ENCODE measurements around the gene MON1A. TPM values are rescaled to one million over a fixed set of nuclear protein-coding genes. Genes with fewer than 3 reads are reported as not detected.

The MON1A gene
- total RNA-seq, 1 experiment from 2014 or later: 9.0 TPM

DNA sequence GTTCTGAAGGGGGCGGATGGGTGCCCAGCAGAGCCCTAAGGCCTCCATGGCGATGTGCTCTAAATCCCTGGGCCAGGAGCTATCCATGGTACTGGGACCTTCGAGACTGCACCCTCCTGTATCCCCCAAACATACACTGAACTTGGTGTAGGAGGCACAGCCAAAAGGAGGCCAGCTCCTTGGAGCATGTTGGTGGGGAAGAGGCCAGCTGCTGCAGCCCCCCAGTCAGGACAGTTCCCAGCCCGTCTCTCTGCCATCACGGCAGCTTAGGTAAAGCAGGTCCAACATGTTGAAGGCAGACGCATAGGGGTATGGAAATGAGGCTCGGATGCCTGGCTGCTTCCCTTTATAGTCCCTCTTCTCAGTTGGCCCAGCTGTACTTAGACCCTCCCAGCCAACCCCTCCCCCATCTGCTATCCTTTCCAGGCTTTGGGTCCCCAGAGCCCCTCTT lies 61.7 kb downstream of the MON1A start:
- H3K4me1 ChIP-seq (ENCODE audit: control insufficient read depth in 1 of 2, insufficient read depth in 2 of 2, low read length in 2 of 2): 0 out of 4 replicates have a peak, but pooled peaks cover 0 to 6% of the 10 kb centered on the region in 2 experiments
- DNase-seq (ENCODE audit: low read depth, low spot score) (no peak), ATAC-seq (peak; percentile 54)
- no peak overlapping the region for H3K4me3 ChIP-seq (replicated peaks in 1 of 2; ENCODE audit: low read depth in 1 of 2, low read length in 2 of 2)
- no peak overlapping the region for H3K4me2 ChIP-seq (ENCODE audit: low read length)
- no peaks in the 10 kb centered on the region for H3K79me2 ChIP-seq (ENCODE audit: insufficient read depth, low read length)
- ChIA-PET POLR2A (no interaction called here), CTCF (no interaction called here), RAD21 (ENCODE audit: low non-redundant PET in 1 of 2, low total read pairs in 2 of 2, uncharacterized antibody in 2 of 2, unreplicated experiment in 2 of 2) (no interaction called here)
- H3K27me3 ChIP-seq (ENCODE audit: insufficient read depth, low read length): peaks cover 20% of the 10 kb centered on the region; the same call in 1 of the 2 replicates
- H3K9me2 ChIP-seq (ENCODE audit: insufficient read depth): no peaks in the 10 kb centered on the region
- no peaks in the 10 kb centered on the region for H3K9me3 ChIP-seq (ENCODE audit: control insufficient read depth in 1 of 2, insufficient read depth in 1 of 2, low read depth in 1 of 2, low read length in 2 of 2)
- no peaks in the 10 kb centered on the region for H3K36me3 ChIP-seq (ENCODE audit: control insufficient read depth in 1 of 2, insufficient read depth in 2 of 2, low read length in 2 of 2)
- no peak overlapping the region for H3K9ac ChIP-seq (ENCODE audit: low read length)
- intact Hi-C loops (cut with micrococcal nuclease): no loop called here
- H4K20me1 ChIP-seq (ENCODE audit: insufficient read depth): no peaks in the 10 kb centered on the region
- no peak overlapping the region for H2AFZ ChIP-seq (ENCODE audit: low read depth, low read length, poor library complexity, severe bottlenecking)
- BruUV-seq (replicated peaks): no TSS peak
- TF ChIP-seq, protein P1, sequence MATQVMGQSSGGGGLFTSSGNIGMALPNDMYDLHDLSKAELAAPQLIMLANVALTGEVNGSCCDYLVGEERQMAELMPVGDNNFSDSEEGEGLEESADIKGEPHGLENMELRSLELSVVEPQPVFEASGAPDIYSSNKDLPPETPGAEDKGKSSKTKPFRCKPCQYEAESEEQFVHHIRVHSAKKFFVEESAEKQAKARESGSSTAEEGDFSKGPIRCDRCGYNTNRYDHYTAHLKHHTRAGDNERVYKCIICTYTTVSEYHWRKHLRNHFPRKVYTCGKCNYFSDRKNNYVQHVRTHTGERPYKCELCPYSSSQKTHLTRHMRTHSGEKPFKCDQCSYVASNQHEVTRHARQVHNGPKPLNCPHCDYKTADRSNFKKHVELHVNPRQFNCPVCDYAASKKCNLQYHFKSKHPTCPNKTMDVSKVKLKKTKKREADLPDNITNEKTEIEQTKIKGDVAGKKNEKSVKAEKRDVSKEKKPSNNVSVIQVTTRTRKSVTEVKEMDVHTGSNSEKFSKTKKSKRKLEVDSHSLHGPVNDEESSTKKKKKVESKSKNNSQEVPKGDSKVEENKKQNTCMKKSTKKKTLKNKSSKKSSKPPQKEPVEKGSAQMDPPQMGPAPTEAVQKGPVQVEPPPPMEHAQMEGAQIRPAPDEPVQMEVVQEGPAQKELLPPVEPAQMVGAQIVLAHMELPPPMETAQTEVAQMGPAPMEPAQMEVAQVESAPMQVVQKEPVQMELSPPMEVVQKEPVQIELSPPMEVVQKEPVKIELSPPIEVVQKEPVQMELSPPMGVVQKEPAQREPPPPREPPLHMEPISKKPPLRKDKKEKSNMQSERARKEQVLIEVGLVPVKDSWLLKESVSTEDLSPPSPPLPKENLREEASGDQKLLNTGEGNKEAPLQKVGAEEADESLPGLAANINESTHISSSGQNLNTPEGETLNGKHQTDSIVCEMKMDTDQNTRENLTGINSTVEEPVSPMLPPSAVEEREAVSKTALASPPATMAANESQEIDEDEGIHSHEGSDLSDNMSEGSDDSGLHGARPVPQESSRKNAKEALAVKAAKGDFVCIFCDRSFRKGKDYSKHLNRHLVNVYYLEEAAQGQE (IDR thresholded peaks at IDR 0.05; ENCODE audit: low read depth): peak; percentile 85
- TF ChIP-seq YY1 (IDR thresholded peaks at IDR 0.05; ENCODE audit: extremely low read depth, insufficient replicate concordance, low read depth, low read length): no peak
- no peak overlapping the region for H3K27ac ChIP-seq (ENCODE audit: low read depth, low read length)

DNA sequence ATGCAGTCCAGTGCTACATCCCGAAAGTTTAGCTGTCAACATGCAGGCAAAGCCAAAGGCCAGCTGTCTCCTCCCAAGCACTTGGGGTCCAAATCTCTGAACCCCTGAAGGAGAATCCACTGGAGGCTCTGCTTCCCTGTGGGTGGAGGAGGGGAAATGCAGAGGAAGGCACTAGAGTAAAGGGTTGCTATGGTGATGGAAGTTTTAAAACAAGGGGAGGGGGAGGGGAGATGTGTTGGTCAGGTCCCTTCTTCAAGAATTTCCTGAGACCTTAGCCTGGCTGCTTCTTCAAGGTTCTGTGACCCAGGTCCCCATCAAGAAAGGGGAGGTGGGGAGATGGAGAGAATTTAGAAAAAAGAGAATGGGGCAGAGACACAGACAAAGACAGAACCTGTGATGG lies 62.2 kb downstream of the MON1A start:
- H3K9ac ChIP-seq (ENCODE audit: low read length): no peak overlapping the region
- POLR2A ChIA-PET: no interaction called here
- no peaks in the 10 kb centered on the region for H3K36me3 ChIP-seq (ENCODE audit: control insufficient read depth in 1 of 2, insufficient read depth in 2 of 2, low read length in 2 of 2)
- H3K4me2 ChIP-seq (ENCODE audit: low read length): no peak overlapping the region
- RAD21 ChIA-PET (ENCODE audit: low non-redundant PET in 1 of 2, low total read pairs in 2 of 2, uncharacterized antibody in 2 of 2, unreplicated experiment in 2 of 2): no interaction called here
- no peak for ATAC-seq
- no peaks in the 10 kb centered on the region for H3K79me2 ChIP-seq (ENCODE audit: insufficient read depth, low read length)
- H4K20me1 ChIP-seq (ENCODE audit: insufficient read depth): no peaks in the 10 kb centered on the region
- BruUV-seq (replicated peaks): no TSS peak
- H3K9me3 ChIP-seq (ENCODE audit: control insufficient read depth in 1 of 2, insufficient read depth in 1 of 2, low read depth in 1 of 2, low read length in 2 of 2): no peaks in the 10 kb centered on the region
- H3K9me2 ChIP-seq (ENCODE audit: insufficient read depth): no peaks in the 10 kb centered on the region
- H3K27ac ChIP-seq (ENCODE audit: low read depth, low read length): no peak overlapping the region
- peaks cover 20% of the 10 kb centered on the region; the same call in 1 of the 2 replicates for H3K27me3 ChIP-seq (ENCODE audit: insufficient read depth, low read length)
- intact Hi-C loops (cut with micrococcal nuclease): no loop called here
- H2AFZ ChIP-seq (ENCODE audit: low read depth, low read length, poor library complexity, severe bottlenecking): no peak overlapping the region
- 0 out of 4 replicates have a peak, but pooled peaks cover 0 to 6% of the 10 kb centered on the region in 2 experiments for H3K4me1 ChIP-seq (ENCODE audit: control insufficient read depth in 1 of 2, insufficient read depth in 2 of 2, low read length in 2 of 2)
- CTCF ChIA-PET: no interaction called here
- H3K4me3 ChIP-seq (replicated peaks in 1 of 2; ENCODE audit: low read depth in 1 of 2, low read length in 2 of 2): no peak overlapping the region
- DNase-seq (ENCODE audit: low read depth, low spot score): no peak
- TF ChIP-seq SRF (IDR thresholded peaks at IDR 0.05; ENCODE audit: low read depth) (no peak), POLR2A (IDR thresholded peaks at IDR 0.05; ENCODE audit: borderline replicate concordance, extremely low read depth, insufficient read depth, insufficient read length) (no peak), SP1 (IDR thresholded peaks at IDR 0.05; ENCODE audit: low read depth) (no peak), CEBPB (IDR thresholded peaks at IDR 0.05; ENCODE audit: low read depth) (no peak), EGR1 (IDR thresholded peaks at IDR 0.05; ENCODE audit: low read depth) (no peak), SIN3A (IDR thresholded peaks at IDR 0.05; ENCODE audit: low read depth) (no peak), RAD21 (IDR thresholded peaks at IDR 0.05; ENCODE audit: low read depth) (no peak), POLR2AphosphoS5 (IDR thresholded peaks at IDR 0.05; ENCODE audit: low read depth, low read length) (no peak)
- TF ChIP-seq, protein P2, sequence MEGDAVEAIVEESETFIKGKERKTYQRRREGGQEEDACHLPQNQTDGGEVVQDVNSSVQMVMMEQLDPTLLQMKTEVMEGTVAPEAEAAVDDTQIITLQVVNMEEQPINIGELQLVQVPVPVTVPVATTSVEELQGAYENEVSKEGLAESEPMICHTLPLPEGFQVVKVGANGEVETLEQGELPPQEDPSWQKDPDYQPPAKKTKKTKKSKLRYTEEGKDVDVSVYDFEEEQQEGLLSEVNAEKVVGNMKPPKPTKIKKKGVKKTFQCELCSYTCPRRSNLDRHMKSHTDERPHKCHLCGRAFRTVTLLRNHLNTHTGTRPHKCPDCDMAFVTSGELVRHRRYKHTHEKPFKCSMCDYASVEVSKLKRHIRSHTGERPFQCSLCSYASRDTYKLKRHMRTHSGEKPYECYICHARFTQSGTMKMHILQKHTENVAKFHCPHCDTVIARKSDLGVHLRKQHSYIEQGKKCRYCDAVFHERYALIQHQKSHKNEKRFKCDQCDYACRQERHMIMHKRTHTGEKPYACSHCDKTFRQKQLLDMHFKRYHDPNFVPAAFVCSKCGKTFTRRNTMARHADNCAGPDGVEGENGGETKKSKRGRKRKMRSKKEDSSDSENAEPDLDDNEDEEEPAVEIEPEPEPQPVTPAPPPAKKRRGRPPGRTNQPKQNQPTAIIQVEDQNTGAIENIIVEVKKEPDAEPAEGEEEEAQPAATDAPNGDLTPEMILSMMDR (IDR thresholded peaks at IDR 0.05 in 2 of 3, conservative IDR thresholded peaks at IDR 0.05 in 1 of 3; ENCODE audit: borderline replicate concordance in 1 of 3, insufficient read depth in 1 of 3, low read depth in 2 of 3, low read length in 2 of 3): no peak
- TF ChIP-seq, protein P3, sequence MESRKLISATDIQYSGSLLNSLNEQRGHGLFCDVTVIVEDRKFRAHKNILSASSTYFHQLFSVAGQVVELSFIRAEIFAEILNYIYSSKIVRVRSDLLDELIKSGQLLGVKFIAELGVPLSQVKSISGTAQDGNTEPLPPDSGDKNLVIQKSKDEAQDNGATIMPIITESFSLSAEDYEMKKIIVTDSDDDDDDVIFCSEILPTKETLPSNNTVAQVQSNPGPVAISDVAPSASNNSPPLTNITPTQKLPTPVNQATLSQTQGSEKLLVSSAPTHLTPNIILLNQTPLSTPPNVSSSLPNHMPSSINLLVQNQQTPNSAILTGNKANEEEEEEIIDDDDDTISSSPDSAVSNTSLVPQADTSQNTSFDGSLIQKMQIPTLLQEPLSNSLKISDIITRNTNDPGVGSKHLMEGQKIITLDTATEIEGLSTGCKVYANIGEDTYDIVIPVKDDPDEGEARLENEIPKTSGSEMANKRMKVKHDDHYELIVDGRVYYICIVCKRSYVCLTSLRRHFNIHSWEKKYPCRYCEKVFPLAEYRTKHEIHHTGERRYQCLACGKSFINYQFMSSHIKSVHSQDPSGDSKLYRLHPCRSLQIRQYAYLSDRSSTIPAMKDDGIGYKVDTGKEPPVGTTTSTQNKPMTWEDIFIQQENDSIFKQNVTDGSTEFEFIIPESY (IDR thresholded peaks at IDR 0.05; ENCODE audit: extremely low read depth, insufficient replicate concordance, low read length): no peak
- TF ChIP-seq, protein P4, sequence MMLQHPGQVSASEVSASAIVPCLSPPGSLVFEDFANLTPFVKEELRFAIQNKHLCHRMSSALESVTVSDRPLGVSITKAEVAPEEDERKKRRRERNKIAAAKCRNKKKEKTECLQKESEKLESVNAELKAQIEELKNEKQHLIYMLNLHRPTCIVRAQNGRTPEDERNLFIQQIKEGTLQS (IDR thresholded peaks at IDR 0.05): no peak
